DND-41 (cell line): ENCODE results near the gene TOLLIP.
A peak's percentile ranks its signal among the peaks of the same experiment; 100 is the strongest.

Experiments
- ATAC-seq: fragments of 200-7000 bp; cut with Tn5 transposase; 3 replicates; pipeline ENCODE4 v1.9.1; 2021; ENCODE audit warnings: low read depth; ENCODE audit not compliant: insufficient read depth
- DNase-seq: peaks from one replicate; pipeline ENCODE4 v3.0.0-alpha.2; 2020
- H2AFZ ChIP-seq: 2 replicates; pipeline ENCODE4 v1.6.0; 2012; ENCODE audit warnings: low read depth, low read length
- H3K27ac ChIP-seq: 2 replicates; pipeline ENCODE4 v1.5.1; 2012; ENCODE audit warnings: low read length, inconsistent platforms
- H3K27me3 ChIP-seq: fragments of 200-600 bp; sonication (generic); 2 replicates; pipeline ENCODE4 v1.6.0; 2012; ENCODE audit warnings: low read length, mild to moderate bottlenecking, inconsistent platforms; ENCODE audit not compliant: insufficient read depth, poor library complexity
- H3K36me3 ChIP-seq: 2 replicates; pipeline ENCODE4 v1.5.1; 2012; ENCODE audit warnings: low read length, inconsistent platforms; ENCODE audit not compliant: insufficient read depth
- H3K4me1 ChIP-seq: 2 replicates; pipeline ENCODE4 v1.5.1; 2012; ENCODE audit warnings: mild to moderate bottlenecking, low read length; ENCODE audit not compliant: insufficient read depth
- H3K4me2 ChIP-seq: 2 replicates; pipeline ENCODE4 v1.6.0; 2012; ENCODE audit warnings: mild to moderate bottlenecking, moderate library complexity, low read length, inconsistent platforms; ENCODE audit not compliant: insufficient read depth
- H3K4me3 ChIP-seq, 2 experiments: fragments of 200-600 bp in 1 of 2; shearing (Covaris generic) in 1 of 2; 2 replicates each; pipeline ENCODE4 v1.5.1; 2012 to 2016; ENCODE audit warnings: inconsistent platforms in 2 of 2, low read length in 2 of 2, mild to moderate bottlenecking in 2 of 2, low read depth in 1 of 2, moderate library complexity in 1 of 2
- H3K79me2 ChIP-seq: 2 replicates; pipeline ENCODE4 v1.6.0; 2012; ENCODE audit warnings: low read length, inconsistent platforms; ENCODE audit not compliant: insufficient read depth
- H3K9ac ChIP-seq: 2 replicates; pipeline ENCODE4 v1.6.0; 2012; ENCODE audit warnings: low read depth, mild to moderate bottlenecking, inconsistent platforms, low read length, moderate library complexity
- H3K9me3 ChIP-seq: 2 replicates; pipeline ENCODE4 v1.5.1; 2012; ENCODE audit warnings: low read length, moderate library complexity, mild to moderate bottlenecking, inconsistent platforms; ENCODE audit not compliant: insufficient read depth, severe bottlenecking
- H4K20me1 ChIP-seq: 2 replicates; pipeline ENCODE4 v1.6.0; 2012; ENCODE audit warnings: low read length; ENCODE audit not compliant: insufficient read depth
- EZH2 ChIP-seq: IDR thresholded peaks from 3 replicates; pipeline ENCODE4 v1.6.1; 2012; ENCODE audit warnings: borderline replicate concordance, low read depth, mild to moderate bottlenecking, moderate library complexity, low read length, inconsistent platforms; ENCODE audit not compliant: severe bottlenecking
- TF ChIP-seq, protein P1 (sequence below): IDR thresholded peaks from 2 replicates; pipeline ENCODE4 v1.5.1; 2012; ENCODE audit warnings: borderline replicate concordance, low read length, moderate library complexity, mild to moderate bottlenecking; ENCODE audit not compliant: poor library complexity, severe bottlenecking; ENCODE audit errors: extremely low read depth

The TOLLIP gene

DNA sequence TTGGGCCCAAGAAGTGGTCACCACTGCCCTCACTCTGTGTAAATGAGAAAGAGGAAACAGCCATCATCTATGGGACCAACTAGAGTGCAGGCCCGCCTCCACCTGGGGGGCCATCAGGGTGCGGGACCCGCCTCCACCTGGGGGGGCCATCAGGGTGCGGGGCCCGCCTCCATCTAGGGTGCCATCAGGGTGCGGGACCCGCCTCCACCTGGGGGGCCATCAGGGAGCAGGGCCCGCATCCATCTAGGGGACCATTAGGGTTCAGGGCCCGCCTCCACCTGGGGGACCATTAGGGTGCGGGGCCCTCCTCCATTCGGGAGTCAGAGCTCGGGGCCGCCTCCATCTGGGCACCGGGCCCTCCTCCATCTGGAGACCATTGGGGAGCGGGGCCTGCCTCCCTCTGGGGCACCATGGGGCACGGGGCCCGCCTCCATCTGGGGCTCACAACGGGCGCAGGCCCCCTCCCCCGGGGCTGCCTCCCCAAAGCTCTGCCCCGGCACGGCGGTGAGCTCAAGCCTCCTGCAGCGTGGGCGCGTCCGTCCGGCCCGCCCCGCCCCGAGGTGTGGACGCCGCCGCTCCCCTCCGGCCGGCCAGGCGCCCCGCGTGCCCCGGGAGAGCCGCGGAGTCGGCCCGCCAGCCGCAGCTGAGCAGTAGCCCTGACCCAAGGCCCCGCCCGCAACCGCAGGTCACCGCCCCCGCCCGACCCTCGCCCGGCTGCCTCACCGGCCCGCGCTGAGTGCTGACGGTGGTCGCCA, 512 bp downstream of the TOLLIP start:
- no peak for TF ChIP-seq EZH2
- TF ChIP-seq, protein P1, sequence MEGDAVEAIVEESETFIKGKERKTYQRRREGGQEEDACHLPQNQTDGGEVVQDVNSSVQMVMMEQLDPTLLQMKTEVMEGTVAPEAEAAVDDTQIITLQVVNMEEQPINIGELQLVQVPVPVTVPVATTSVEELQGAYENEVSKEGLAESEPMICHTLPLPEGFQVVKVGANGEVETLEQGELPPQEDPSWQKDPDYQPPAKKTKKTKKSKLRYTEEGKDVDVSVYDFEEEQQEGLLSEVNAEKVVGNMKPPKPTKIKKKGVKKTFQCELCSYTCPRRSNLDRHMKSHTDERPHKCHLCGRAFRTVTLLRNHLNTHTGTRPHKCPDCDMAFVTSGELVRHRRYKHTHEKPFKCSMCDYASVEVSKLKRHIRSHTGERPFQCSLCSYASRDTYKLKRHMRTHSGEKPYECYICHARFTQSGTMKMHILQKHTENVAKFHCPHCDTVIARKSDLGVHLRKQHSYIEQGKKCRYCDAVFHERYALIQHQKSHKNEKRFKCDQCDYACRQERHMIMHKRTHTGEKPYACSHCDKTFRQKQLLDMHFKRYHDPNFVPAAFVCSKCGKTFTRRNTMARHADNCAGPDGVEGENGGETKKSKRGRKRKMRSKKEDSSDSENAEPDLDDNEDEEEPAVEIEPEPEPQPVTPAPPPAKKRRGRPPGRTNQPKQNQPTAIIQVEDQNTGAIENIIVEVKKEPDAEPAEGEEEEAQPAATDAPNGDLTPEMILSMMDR = no peak

GRCh38 chr11:1307998-1308742, 1.3 kb downstream of the TOLLIP start:
- ATAC-seq = no peak
- H3K4me3 ChIP-seq = peak overlapping the region; percentile 49 to 97; a peak in 3 of 4 replicates
- TF ChIP-seq, protein P1 = no peak
- no peak for TF ChIP-seq EZH2
- H3K9me3 ChIP-seq = peaks cover 8% of the 10 kb centered on the region
- no peak for DNase-seq
- H3K36me3 ChIP-seq = peaks cover 23% of the 10 kb centered on the region
- H3K27ac ChIP-seq = peak overlapping the region; percentile 71
- H3K27me3 ChIP-seq = no peaks in the 10 kb centered on the region
- peak overlapping the region; percentile 99 for H3K9ac ChIP-seq
- peak overlapping the region; percentile 86 for H3K4me2 ChIP-seq
- H4K20me1 ChIP-seq = peaks cover 41% of the 10 kb centered on the region
- peaks cover 68% of the 10 kb centered on the region for H3K79me2 ChIP-seq
- H3K4me1 ChIP-seq = peaks cover 45% of the 10 kb centered on the region
- H2AFZ ChIP-seq = no peak overlapping the region

More for the DNA sequence above, 512 bp downstream of the TOLLIP start:
- Histone ChIP-seq H3K27ac (peak overlapping the region; percentile 71), H4K20me1 (peaks cover 37% of the 10 kb centered on the region), H3K36me3 (peaks cover 20% of the 10 kb centered on the region), H3K9me3 (peaks cover 8% of the 10 kb centered on the region), H3K4me2 (peak overlapping the region; percentile 86), H3K4me1 (peaks cover 45% of the 10 kb centered on the region), H3K4me3 (peak overlapping the region; percentile 49 to 97; a peak in 3 of 4 replicates), H2AFZ (peak overlapping the region; percentile 86), H3K27me3 (no peaks in the 10 kb centered on the region), H3K9ac (peak overlapping the region; percentile 99), H3K79me2 (peaks cover 61% of the 10 kb centered on the region)
- DNase-seq = no peak
- ATAC-seq = no peak

- no peaks in the 10 kb centered on the region for H3K27me3 ChIP-seq
- ATAC-seq = no peak
- H3K4me3 ChIP-seq = peak overlapping the region in 1 of 2 experiments; percentile 6; a peak in 1 of 4 replicates
- no peak overlapping the region for H2AFZ ChIP-seq
- H3K4me2 ChIP-seq = peak overlapping the region; percentile 86; the same call in 1 of the 2 replicates
- DNase-seq = no peak
- peaks cover 45% of the 10 kb centered on the region for H3K4me1 ChIP-seq
- 0 out of 2 replicates have a peak overlapping the region, but pooled peaks have one; percentile 99 for H3K9ac ChIP-seq
- peaks cover 77% of the 10 kb centered on the region for H3K79me2 ChIP-seq
- H3K27ac ChIP-seq = peak overlapping the region; percentile 24; the same call in 1 of the 2 replicates
- peaks cover 8% of the 10 kb centered on the region for H3K9me3 ChIP-seq
- peaks cover 24% of the 10 kb centered on the region for H3K36me3 ChIP-seq
- TF ChIP-seq, protein P1 = no peak
- TF ChIP-seq EZH2 = no peak
- H4K20me1 ChIP-seq = peaks cover 49% of the 10 kb centered on the region
These were observed 2.1 kb downstream of the TOLLIP start for GRCh38 chr11:1307163-1307870.
